GM18526 (cell line): ENCODE measurements around the gene ACSF3.

Experiments
- POLR2A ChIP-seq: IDR thresholded peaks from 3 replicates; pipeline ENCODE4 v1.6.1; 2011; ENCODE audit not compliant: insufficient read length; ENCODE audit errors: extremely low read depth

Gene ACSF3

DNA sequence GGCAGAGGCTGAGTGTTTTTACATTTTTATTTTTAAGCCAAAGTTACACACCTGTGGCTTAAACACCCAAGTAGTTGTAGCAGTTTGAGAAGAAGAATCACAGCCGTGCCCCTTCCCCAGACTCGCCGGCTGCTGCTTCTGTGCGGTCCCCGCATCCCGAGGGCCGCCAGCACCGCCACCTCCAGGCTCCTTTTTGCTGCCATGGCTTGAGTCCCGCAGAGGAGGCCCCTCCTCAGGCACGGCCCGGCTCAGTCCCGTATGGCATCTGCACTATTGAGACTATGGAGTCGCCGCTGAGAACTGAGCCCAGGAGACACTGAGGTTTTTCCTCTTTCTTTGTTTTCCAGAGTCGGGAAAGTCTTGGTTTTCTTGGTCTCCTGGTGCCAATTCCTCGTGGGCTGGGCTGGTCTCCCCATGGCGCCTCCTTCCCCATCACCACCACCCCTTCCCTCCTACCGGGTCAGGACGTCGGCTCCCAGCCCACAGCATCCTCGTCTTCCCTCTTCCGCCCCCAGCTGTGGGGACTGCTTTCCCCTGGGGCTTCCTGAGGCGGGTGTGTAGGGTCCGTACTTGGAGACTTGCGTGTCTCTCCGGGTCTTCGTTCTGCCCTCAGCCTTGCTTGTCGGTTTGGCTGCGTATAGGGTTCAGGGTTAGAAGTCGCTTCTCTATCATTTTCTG is 45.3 kb downstream of the ACSF3 start:
- TF ChIP-seq POLR2A: no peak

DNA sequence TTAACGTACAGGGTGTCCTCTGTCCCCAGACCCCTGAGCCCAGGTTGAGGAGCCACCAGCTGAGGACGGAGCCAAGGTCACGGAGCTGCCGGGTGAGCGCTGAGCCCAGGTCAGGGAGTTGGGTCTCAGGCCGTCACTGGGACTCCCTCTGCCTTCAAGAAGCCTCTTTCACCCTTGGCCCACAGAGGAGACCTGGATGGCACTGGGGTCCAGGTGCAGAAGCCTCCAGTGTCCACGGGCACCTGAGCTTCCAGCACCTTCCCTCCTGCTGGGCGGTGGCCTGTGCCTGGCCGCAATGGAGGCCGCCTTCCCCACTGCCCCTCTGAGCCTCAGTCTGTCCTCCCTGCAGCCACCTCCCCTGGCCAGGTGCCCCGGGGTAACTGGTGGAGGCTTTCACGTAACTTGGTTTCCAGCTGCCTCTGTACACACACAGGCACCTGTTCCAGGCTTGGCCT is 46.3 kb downstream of the ACSF3 start:
- TF ChIP-seq POLR2A: no peak

DNA sequence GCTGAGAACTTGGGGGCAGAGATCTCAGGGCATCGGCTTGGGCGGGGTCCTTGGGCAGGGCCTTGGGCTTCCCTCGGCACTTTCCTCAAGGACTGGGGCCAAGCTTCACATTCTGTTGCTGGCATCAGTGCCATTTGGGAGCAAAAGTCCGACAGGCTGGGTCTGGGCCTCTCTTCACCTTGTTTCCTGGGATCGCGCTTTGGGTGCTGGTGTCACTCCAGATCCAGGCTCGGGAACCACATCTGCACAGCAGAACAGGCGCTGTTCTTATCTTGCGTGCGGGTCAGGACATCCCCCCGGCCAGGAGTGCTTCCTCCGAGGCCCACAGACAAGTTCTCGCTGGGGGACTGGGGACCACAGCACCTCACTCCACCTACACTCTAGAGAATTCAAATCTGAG is 46.7 kb downstream of the ACSF3 start:
- TF ChIP-seq POLR2A: no peak

DNA sequence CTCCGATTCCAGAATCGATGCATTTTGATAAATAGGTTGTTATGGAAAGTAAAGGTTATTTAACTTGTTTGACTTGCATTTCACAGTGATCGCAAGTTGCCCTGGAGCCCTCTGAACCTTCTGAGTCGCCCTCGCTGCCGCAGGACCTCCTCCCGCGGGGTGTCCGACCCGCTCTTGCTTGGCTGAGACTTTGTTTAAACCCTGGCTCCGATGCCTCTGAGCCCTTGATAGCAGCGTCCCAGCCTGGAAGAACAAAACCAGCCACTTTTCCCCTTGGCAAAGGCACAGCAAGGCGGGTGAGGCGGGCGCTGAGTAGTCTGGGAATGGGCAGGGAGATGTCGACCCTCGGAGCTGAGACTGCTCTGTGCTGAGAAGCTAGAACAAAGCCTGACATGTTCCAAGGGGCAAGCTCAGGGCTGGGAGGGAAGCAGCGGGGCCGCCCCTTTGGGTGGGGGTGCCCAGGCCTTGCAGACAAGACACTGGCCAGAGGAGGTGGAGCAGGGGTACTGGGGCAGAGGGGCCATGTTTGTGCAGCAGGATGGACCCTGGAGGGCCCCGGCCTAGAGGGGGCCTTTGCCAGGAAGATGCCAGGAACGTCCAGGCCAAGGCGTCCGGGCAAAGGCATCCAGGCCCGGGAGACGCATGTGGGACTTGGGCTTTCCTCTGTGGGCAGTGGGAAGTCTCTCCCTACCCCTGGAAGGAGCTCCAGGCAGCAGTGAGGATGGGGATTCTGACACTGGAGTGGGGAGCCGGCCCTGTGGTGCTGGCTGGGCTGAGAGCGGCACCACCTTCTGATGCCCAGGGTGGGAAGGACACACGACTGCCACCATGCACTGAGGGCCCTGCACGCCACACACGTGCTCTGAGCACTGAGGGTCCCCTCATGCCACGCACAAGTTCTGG is 47.6 kb downstream of the ACSF3 start:
- no peak for TF ChIP-seq POLR2A

DNA sequence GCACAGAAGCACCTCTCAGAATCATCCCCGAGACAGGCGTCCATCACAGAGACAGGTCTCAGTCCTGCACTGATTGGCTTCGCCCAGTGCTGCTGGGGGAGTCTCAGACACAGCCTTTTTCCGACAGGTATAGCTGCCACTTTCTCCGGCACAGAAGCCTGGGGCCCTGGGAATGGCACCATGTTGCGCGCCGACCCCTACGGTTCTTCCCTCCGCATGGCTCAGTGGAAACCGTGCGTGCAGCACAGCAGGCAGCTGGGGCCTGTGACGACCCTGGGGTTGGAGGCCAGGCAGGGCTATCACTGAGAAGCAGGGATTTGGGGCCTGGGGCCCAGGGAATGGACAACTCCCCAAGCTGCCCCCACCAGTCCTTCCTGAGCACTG is 48.2 kb downstream of the ACSF3 start:
- TF ChIP-seq POLR2A: no peak

DNA sequence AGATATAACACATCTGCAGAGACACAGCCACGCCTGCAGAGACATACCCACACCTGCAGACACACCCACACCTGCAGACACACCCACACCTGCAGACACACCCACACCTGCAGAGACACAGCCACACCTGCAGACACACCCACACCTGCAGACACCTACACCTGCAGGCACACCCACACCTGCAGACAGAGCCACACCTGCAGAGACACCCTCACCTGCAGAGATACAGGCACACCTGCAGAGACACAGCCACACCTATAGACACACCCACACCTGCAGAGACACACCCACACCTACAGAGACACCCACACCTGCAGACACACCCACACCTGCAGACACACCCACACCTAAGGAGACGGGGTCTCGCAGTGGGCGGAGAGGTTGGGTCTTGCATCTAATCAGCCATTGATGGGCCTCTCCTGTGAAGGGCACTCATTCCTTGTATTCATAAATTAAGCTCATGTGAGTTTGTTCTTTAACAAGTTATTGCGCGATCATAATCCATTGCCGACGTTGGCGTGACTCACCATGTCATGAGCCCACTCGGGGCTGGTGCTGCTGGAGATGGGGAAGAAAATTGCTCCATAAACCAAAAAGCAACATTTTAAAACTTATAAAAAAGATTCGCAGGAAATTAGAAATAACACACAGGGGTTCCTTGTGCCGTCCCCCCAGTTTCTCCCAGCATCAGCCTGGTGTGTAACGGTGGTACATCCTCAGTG is 49.0 kb downstream of the ACSF3 start:
- no peak for TF ChIP-seq POLR2A

DNA sequence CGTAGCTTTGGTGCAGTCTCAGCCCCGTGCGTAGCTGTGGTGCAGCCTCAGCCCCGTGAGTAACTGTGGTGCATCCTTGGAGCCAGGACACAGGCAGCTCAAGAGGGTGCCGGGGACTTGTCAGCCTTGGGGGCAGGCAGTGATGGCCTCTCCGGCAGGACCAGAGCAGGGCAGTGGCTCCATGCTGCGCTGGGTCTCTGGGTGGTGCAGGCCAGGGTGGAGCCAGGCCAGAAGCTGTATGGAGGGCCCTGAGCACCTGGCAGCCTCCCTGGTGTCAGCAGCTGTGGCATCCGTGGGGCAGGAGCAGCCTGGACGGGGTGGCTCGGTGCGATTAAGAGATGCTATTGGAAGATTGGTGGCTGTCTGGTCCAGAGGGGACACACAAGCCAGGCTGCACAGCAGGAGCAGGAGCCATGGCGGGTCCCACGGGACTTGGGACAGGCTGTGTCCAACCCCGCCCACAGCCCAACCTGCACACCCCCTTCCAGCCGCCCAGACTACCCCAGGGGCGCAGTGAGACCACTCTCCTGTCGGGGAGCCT is 49.6 kb downstream of the ACSF3 start:
- no peak for TF ChIP-seq POLR2A

DNA sequence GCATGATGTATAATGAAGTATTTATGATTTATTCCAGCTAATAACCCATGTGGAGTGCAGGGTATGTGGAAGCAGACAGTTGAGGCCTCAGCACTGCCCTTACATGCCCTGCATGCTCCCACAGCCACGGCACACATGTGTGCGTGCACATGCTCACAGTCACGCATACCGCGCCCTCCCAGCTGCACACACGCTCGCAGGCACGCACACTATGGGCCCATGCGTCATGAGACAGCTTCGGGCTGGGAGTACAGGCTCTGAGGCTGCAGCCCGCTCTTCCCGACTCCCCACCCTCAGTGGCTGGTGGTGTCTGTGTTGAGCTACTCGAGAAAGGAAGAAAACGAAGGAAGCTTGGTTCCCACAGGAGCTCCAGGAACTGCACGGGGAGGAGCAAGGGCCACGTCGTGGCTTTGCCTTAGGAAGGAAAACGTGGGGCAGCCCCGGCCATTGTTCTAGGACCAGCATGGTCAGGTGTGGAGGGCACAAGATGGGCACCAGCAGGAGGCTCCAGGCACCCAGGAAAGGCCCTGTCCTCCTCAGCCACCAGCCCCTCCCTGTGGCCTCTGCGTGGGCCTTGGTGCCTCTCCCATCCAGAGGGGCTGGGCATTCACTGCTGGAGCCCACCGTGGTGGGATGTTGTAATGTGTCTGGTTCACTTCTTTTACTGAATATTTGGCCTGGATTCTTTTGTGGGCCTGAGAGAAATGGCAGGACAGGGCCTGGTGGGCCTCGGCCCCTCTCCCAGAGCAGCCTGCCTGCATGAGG is 50.4 kb downstream of the ACSF3 start:
- no peak for TF ChIP-seq POLR2A

DNA sequence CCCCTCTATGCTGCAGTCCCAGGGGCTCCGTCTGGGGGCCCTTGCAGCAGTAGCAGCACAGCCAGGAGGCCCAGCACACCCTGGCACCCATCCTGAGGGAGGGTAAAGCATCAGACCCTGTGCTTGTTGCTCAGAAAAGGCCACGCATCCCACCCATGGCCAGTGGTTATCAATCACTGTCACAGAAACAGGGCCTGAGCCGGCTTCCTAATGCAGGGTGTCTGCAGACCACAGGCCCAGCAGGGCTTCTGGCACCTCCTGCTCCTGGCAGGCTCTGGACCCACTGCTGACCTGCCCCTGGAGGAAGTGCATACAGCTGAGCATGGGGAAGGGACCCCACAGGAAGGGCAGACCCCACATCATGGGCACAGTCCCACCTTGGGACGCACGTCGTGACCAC is 51.0 kb downstream of the ACSF3 start:
- no peak for TF ChIP-seq POLR2A

DNA sequence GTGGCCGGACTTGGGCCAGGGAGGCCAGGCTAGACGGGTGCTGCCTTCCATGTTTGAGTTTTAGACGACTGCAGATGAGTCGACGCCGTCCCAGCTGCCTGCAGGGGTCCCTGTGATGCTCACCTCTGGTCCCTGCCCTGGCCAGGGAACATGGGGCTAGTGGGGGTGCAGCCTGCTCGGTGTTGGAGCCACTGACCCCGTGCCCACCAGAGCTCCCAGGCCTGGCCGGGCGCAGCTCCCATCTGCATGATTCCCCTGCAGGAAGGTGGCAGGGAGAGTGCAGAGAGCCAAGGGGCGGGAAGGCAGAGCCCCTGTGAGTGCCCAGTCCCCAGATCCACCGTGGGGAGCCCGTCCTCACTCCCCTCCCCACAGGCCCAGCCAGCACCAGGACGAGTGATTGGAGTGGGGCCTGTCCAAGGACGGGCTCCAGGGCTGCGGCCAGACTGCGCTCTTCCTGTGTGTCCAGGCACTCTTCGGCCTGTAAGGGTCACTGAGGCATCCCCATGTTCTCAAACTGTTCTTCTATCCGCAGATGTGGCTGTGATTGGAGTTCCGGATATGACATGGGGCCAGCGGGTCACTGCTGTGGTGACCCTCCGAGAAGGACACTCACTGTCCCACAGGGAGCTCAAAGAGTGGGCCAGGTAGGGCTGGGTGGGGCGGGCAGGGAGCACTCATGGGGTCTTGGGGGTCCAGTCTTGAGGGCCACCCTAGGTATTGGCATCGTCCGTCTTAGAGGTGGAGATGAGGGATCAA is 51.9 kb downstream of the ACSF3 start:
- no peak for TF ChIP-seq POLR2A

DNA sequence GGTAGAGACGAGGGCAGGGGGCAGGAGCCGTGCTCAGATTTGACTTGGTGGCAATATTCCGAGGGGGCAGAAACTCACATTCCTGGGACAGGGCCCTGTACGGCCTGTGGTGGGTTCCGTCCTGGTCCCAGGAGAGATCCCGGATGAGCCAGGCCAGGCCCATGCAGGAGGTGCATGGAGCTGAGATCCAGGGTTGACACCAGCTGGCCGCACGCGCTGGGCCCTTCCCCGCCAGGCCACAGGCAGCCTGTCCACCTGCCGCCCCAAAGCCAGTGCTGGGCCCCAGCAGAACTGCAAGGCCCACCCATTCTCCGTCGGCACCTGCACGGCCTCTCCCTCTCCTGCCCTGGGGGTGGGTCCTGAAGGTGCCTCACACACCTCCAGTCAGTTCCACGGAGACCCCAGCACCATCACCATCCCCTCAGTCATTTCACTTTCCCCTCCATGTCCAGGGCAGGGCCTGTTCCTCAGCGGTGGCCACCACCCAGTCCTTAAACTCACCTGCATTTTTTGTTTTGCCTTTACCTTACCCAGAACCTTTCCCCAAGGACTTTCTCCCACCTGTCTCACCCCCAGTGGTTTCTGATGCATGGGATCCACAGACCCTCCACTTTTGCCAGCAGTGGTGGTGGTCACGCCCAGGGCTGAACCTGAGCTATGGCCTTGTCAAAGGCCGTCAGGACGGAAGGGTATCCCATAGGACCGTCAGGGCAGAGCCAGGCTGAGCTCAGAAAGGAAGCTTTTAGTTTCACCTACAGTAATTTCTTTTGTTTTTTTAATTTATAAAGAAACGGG is 52.8 kb downstream of the ACSF3 start:
- TF ChIP-seq POLR2A: no peak

DNA sequence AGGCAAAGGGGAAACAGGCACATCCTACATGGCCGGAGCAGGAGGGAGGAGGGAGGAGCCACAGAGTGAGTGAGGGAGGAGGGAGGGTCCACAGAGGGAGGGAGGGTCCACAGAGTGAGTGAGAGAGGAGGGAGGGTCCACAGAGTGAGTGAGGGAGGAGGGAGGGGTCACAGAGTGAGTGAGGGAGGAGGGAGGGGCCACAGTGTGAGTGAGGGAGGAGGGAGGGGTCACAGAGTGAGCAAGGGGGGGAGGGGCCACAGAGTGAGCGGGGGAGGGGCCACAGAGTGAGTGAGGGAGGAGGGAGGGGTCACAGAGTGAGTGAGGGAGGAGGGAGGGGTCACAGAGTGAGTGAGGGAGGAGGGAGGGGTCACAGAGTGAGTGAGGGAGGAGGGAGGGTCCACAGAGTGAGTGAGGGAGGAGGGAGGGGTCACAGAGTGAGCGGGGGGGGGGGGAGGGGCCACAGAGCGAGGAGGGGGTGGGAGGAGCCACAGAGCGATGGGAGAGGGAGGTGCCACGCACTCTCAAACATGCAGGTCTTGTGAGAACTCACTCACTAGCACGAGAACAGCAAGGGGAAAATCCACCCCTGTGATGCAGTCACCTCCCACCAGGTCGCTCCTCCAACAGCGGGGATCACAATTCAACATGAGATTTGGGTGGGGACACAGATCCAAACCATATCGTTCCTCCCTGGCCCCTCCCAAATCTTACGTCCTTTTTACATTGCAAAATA is 53.6 kb downstream of the ACSF3 start:
- no peak for TF ChIP-seq POLR2A

DNA sequence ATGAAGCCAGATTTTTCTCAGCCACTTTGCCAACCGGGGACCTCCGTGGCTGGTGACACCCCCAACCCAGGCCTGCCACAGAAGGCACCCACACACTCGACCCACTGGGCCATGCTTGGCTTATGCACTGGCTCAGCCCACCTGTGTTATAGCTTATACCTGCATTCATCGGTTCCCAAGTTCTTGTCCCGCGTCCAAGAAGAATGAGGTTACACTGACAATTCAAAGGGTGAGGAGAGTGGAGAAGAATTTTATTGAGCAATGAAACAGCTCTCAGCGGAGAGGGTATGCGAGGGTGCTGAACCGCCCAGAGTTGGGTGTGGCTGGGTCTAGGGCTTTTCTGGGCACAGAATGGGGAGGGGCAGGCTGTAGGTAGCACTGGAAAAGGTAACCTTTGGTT is 55.7 kb downstream of the ACSF3 start:
- no peak for TF ChIP-seq POLR2A
